SK-N-SH treated with all-trans-retinoic acid at 6 μM for 48 hours (cell line): ENCODE results near the gene PTPRN2.
"Not testable (repeated sequence)": the region's sequence is repeated elsewhere in the genome, so short reads cannot be mapped to it uniquely, and the experiment has no call there.

ENCODE experiments used
- ATAC-seq: fragments of 200-7000 bp; cut with Tn5 transposase; 3 replicates; pipeline ENCODE4 v1.9.1; 2020; ENCODE audit warnings: mild to moderate bottlenecking, moderate library complexity
- ARNTL ChIP-seq: fragments of 450-650 bp; formaldehyde crosslinking; IDR thresholded peaks from 2 replicates; pipeline ENCODE4 v1.5.0; 2020; ENCODE audit warnings: low read depth, mild to moderate bottlenecking, moderate library complexity, borderline replicate concordance
- BACH2 ChIP-seq: fragments of 250-450 bp; sonication (Bioruptor Pico); IDR thresholded peaks from 2 replicates; pipeline ENCODE4 v1.9.0; 2021; ENCODE audit warnings: mild to moderate bottlenecking, borderline replicate concordance
- CREB5 ChIP-seq: fragments of 250-450 bp; sonication (Bioruptor Pico); IDR thresholded peaks from 2 replicates; pipeline ENCODE4 v1.5.1; 2020; ENCODE audit warnings: low read depth, mild to moderate bottlenecking, moderate library complexity
- CSDC2 ChIP-seq: fragments of 250-450 bp; sonication (Bioruptor Pico); IDR thresholded peaks from 2 replicates; pipeline ENCODE4 v1.5.0; 2020; ENCODE audit warnings: mild to moderate bottlenecking, moderate library complexity
- CSRNP3 ChIP-seq: fragments of 250-450 bp; sonication (Bioruptor Pico); IDR thresholded peaks from 2 replicates; pipeline ENCODE4 v1.5.1; 2021; ENCODE audit warnings: mild to moderate bottlenecking, moderate library complexity
- ESRRG ChIP-seq: fragments of 250-450 bp; sonication (Bioruptor Pico); IDR thresholded peaks from 2 replicates; pipeline ENCODE4 v1.6.1; 2021; ENCODE audit warnings: mild to moderate bottlenecking
- ISL1 ChIP-seq: fragments of 250-450 bp; sonication (Bioruptor Pico); IDR thresholded peaks from 2 replicates; pipeline ENCODE4 v2.1.2; 2022; ENCODE audit warnings: mild to moderate bottlenecking, moderate library complexity
- OSR1 ChIP-seq: fragments of 250-450 bp; sonication (Bioruptor Pico); IDR thresholded peaks from 2 replicates; pipeline ENCODE4 v1.8.0; 2022; ENCODE audit warnings: moderate library complexity, mild to moderate bottlenecking, inconsistent platforms
- PATZ1 ChIP-seq: fragments of 250-450 bp; sonication (Bioruptor Pico); IDR thresholded peaks from 2 replicates; pipeline ENCODE4 v1.8.0; 2020; ENCODE audit warnings: mild to moderate bottlenecking, moderate library complexity, borderline replicate concordance
- POU6F1 ChIP-seq: fragments of 250-450 bp; sonication (Bioruptor Pico); IDR thresholded peaks from 2 replicates; pipeline ENCODE4 v1.8.0; 2021; ENCODE audit warnings: low read depth, mild to moderate bottlenecking, moderate library complexity, borderline replicate concordance
- RARB ChIP-seq: fragments of 250-450 bp; sonication (Bioruptor Pico); IDR thresholded peaks from 2 replicates; pipeline ENCODE4 v1.8.0; 2021; ENCODE audit warnings: mild to moderate bottlenecking, moderate library complexity
- SNAI2 ChIP-seq: fragments of 250-450 bp; sonication (Bioruptor Pico); IDR thresholded peaks from 2 replicates; pipeline ENCODE4 v1.5.0; 2020; ENCODE audit warnings: mild to moderate bottlenecking, moderate library complexity
- TCF4 ChIP-seq: fragments of 250-450 bp; sonication (Bioruptor Pico); IDR thresholded peaks from 2 replicates; pipeline ENCODE4 v1.8.0; 2021; ENCODE audit warnings: mild to moderate bottlenecking, moderate library complexity, borderline replicate concordance
- TOX ChIP-seq: fragments of 250-450 bp; sonication (Bioruptor Pico); IDR thresholded peaks from 2 replicates; pipeline ENCODE4 v1.8.0; 2021; ENCODE audit warnings: mild to moderate bottlenecking, moderate library complexity, borderline replicate concordance
- TSHZ2 ChIP-seq: fragments of 250-450 bp; sonication (Bioruptor Pico); IDR thresholded peaks from 2 replicates; pipeline ENCODE4 v1.5.0; 2020; ENCODE audit warnings: mild to moderate bottlenecking, moderate library complexity
- ZC3H10 ChIP-seq: fragments of 250-450 bp; sonication (Bioruptor Pico); IDR thresholded peaks from 2 replicates; pipeline ENCODE4 v1.5.1; 2021; ENCODE audit warnings: mild to moderate bottlenecking, moderate library complexity
- ZFP3 ChIP-seq: fragments of 250-450 bp; sonication (Bioruptor Pico); IDR thresholded peaks from 2 replicates; pipeline ENCODE4 v1.5.0; 2020; ENCODE audit warnings: mild to moderate bottlenecking, moderate library complexity
- ZNF565 ChIP-seq: fragments of 450-650 bp; formaldehyde crosslinking; conservative IDR thresholded peaks from 2 replicates; pipeline ENCODE4 v1.5.0; 2020; ENCODE audit warnings: low read depth, mild to moderate bottlenecking, moderate library complexity
- ZNF70 ChIP-seq: fragments of 450-650 bp; formaldehyde crosslinking; IDR thresholded peaks from 2 replicates; pipeline ENCODE4 v1.5.0; 2020; ENCODE audit warnings: mild to moderate bottlenecking, moderate library complexity
- ZNF8 ChIP-seq: fragments of 450-650 bp; formaldehyde crosslinking; IDR thresholded peaks from 2 replicates; pipeline ENCODE4 v1.5.0; 2020; ENCODE audit warnings: mild to moderate bottlenecking, moderate library complexity

Gene PTPRN2

GRCh38 chr7:158256091-158256816 is 331.4 kb downstream of the PTPRN2 start (continued):
- TF ChIP-seq PATZ1 (CRISPR knock-in tag), result no peak

- no peak for TF ChIP-seq TCF4 (CRISPR knock-in tag)
- TF ChIP-seq SNAI2 (CRISPR knock-in tag), result no peak
- TF ChIP-seq OSR1 (CRISPR knock-in tag), result no peak
- TF ChIP-seq ZNF565 (CRISPR knock-in tag), result no peak
- no peak for TF ChIP-seq ZNF70 (CRISPR knock-in tag)
- no peak for TF ChIP-seq RARB (CRISPR knock-in tag)
- no peak for TF ChIP-seq TOX (CRISPR knock-in tag)
- TF ChIP-seq ARNTL (CRISPR knock-in tag), result no peak
- TF ChIP-seq ISL1 (CRISPR knock-in tag), result no peak
- TF ChIP-seq ZC3H10 (CRISPR knock-in tag), result no peak
- TF ChIP-seq ESRRG (CRISPR knock-in tag), result no peak
- no peak for TF ChIP-seq ZFP3 (CRISPR knock-in tag)
- TF ChIP-seq CSDC2 (CRISPR knock-in tag), result no peak
- TF ChIP-seq BACH2, result no peak
- TF ChIP-seq, all 23 proteins: peak for 0
- ATAC-seq, result no peak
Measured at GRCh38 chr7:158255558-158255957, 332.1 kb downstream of the PTPRN2 start.

GRCh38 chr7:158255156-158255555 is 332.5 kb downstream of the PTPRN2 start:
- TF ChIP-seq TCF4 (CRISPR knock-in tag), result no peak
- no peak for TF ChIP-seq BACH2
- TF ChIP-seq ZFP3 (CRISPR knock-in tag), result no peak
- no peak for TF ChIP-seq SNAI2 (CRISPR knock-in tag)
- no peak for TF ChIP-seq ZNF8 (CRISPR knock-in tag)
- TF ChIP-seq ISL1 (CRISPR knock-in tag), result no peak
- no peak for TF ChIP-seq TOX (CRISPR knock-in tag)
- TF ChIP-seq ZNF565 (CRISPR knock-in tag), result no peak
- TF ChIP-seq, all 23 proteins: peak for 0
- ATAC-seq, result no peak

GRCh38 chr7:158253670-158254045 is 334.0 kb downstream of the PTPRN2 start:
- not testable (repeated sequence) for ATAC-seq

- ATAC-seq, result no peak
- TF ChIP-seq ZNF565 (CRISPR knock-in tag) (no peak), OSR1 (CRISPR knock-in tag) (no peak), TCF4 (CRISPR knock-in tag) (no peak), ZNF8 (CRISPR knock-in tag) (no peak), PATZ1 (CRISPR knock-in tag) (no peak), TSHZ2 (CRISPR knock-in tag) (no peak), CSRNP3 (CRISPR knock-in tag) (no peak), BACH2 (no peak), ZNF70 (CRISPR knock-in tag) (no peak), ESRRG (CRISPR knock-in tag) (no peak), ZFP3 (CRISPR knock-in tag) (no peak), POU6F1 (no peak), CREB5 (CRISPR knock-in tag) (no peak)
- TF ChIP-seq, all 23 proteins: peak for 0
Measured at GRCh38 chr7:158252837-158253669, 334.6 kb downstream of the PTPRN2 start.
